Measurements from ENCODE around the gene ZNF800. TPM values are rescaled to one million over a fixed set of nuclear protein-coding genes. Genes with fewer than 3 reads are reported as not detected.

Gene ZNF800
- polyA plus RNA-seq, 1 donor from 2014 or later: 4.2 TPM

DNA sequence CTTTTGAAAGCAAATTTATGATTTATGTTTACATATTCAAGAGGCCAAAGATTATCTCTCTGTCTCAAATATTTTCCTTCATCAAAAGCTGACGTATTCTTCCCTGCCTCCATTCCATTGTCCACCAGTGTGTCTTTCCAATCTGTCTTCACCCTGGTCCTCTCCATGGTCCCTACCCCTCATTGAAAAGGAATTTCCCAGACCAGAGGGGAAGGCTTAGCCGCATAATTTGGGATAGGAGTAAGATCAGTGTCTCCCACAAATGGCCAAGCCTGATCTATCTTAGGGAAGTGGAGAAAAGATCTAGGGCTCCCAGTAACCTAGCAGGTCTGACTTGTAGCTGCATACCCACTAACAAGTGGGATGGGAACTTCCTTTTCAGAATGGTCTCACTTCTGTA, 46.3 kb upstream of the ZNF800 start:
- Histone ChIP-seq H3K79me2 (replicated peaks; ENCODE audit: insufficient read depth, low read length) (no peaks in the 10 kb centered on the region), H3F3A (ENCODE audit: insufficient read depth, low read length, poor library complexity, severe bottlenecking) (no peaks in the 10 kb centered on the region), H3K9ac (ENCODE audit: low read length) (no peak overlapping the region), H2AFZ (ENCODE audit: low read depth, low read length) (no peak overlapping the region), H3K4me3 (ENCODE audit: low read length) (no peak overlapping the region), H3K27ac (ENCODE audit: low read length) (no peak overlapping the region), H3K4me2 (ENCODE audit: low read length) (no peak overlapping the region), H4K20me1 (ENCODE audit: insufficient read depth) (no peaks in the 10 kb centered on the region), H3K36me3 (ENCODE audit: insufficient read depth, low read length) (no peaks in the 10 kb centered on the region), H3K9me2 (ENCODE audit: insufficient read depth, low read length) (no peaks in the 10 kb centered on the region), H3K27me3 (ENCODE audit: insufficient read depth, low read depth, low read length) (no peaks in the 10 kb centered on the region), H3K9me3 (ENCODE audit: low read length) (no peaks in the 10 kb centered on the region)
- TF ChIP-seq SMC3 (conservative IDR thresholded peaks at IDR 0.05; ENCODE audit: poor library complexity) (no peak), TAF1 (IDR thresholded peaks at IDR 0.05; ENCODE audit: low read depth) (no peak), EP300 (conservative IDR thresholded peaks at IDR 0.05; ENCODE audit: poor library complexity, severe bottlenecking) (no peak), RAD21 (conservative IDR thresholded peaks at IDR 0.05) (no peak), POLR2AphosphoS5 (IDR thresholded peaks at IDR 0.05) (no peak), EZH2 (IDR thresholded peaks at IDR 0.05; ENCODE audit: borderline replicate concordance, insufficient read depth, low read length, poor library complexity, severe bottlenecking) (no peak), MXI1 (conservative IDR thresholded peaks at IDR 0.05; ENCODE audit: poor library complexity, severe bottlenecking) (no peak)
- TF ChIP-seq, protein P1, sequence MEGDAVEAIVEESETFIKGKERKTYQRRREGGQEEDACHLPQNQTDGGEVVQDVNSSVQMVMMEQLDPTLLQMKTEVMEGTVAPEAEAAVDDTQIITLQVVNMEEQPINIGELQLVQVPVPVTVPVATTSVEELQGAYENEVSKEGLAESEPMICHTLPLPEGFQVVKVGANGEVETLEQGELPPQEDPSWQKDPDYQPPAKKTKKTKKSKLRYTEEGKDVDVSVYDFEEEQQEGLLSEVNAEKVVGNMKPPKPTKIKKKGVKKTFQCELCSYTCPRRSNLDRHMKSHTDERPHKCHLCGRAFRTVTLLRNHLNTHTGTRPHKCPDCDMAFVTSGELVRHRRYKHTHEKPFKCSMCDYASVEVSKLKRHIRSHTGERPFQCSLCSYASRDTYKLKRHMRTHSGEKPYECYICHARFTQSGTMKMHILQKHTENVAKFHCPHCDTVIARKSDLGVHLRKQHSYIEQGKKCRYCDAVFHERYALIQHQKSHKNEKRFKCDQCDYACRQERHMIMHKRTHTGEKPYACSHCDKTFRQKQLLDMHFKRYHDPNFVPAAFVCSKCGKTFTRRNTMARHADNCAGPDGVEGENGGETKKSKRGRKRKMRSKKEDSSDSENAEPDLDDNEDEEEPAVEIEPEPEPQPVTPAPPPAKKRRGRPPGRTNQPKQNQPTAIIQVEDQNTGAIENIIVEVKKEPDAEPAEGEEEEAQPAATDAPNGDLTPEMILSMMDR (IDR thresholded peaks at IDR 0.05; ENCODE audit: poor library complexity, severe bottlenecking): no peak
- TF ChIP-seq, protein P2, sequence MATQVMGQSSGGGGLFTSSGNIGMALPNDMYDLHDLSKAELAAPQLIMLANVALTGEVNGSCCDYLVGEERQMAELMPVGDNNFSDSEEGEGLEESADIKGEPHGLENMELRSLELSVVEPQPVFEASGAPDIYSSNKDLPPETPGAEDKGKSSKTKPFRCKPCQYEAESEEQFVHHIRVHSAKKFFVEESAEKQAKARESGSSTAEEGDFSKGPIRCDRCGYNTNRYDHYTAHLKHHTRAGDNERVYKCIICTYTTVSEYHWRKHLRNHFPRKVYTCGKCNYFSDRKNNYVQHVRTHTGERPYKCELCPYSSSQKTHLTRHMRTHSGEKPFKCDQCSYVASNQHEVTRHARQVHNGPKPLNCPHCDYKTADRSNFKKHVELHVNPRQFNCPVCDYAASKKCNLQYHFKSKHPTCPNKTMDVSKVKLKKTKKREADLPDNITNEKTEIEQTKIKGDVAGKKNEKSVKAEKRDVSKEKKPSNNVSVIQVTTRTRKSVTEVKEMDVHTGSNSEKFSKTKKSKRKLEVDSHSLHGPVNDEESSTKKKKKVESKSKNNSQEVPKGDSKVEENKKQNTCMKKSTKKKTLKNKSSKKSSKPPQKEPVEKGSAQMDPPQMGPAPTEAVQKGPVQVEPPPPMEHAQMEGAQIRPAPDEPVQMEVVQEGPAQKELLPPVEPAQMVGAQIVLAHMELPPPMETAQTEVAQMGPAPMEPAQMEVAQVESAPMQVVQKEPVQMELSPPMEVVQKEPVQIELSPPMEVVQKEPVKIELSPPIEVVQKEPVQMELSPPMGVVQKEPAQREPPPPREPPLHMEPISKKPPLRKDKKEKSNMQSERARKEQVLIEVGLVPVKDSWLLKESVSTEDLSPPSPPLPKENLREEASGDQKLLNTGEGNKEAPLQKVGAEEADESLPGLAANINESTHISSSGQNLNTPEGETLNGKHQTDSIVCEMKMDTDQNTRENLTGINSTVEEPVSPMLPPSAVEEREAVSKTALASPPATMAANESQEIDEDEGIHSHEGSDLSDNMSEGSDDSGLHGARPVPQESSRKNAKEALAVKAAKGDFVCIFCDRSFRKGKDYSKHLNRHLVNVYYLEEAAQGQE (IDR thresholded peaks at IDR 0.05; ENCODE audit: borderline replicate concordance): no peak

DNA sequence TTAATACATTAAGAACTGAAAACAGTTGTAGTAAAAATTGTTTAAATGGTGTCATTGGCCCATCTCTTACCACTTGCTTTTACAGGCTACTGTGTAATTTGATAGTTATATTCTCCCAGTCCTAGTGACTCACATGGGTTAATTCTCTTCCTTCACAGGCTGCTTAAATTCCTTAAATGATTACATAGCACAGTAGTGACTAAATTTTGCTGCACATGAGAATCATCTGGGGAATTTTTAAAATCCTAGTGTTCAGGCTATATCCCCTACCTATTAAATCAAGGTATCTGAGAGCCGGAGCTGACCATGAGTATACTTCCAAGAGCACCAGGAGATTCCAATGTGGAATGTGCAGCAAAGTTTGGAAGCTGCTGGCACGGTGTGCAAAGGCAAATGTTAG, 45.3 kb upstream of the ZNF800 start:
- no peaks in the 10 kb centered on the region for H3K79me2 ChIP-seq (replicated peaks; ENCODE audit: insufficient read depth, low read length)
- H3K4me3 ChIP-seq (ENCODE audit: low read length): no peak overlapping the region
- no peaks in the 10 kb centered on the region for H3K27me3 ChIP-seq (ENCODE audit: insufficient read depth, low read depth, low read length)
- H3K36me3 ChIP-seq (ENCODE audit: insufficient read depth, low read length): no peaks in the 10 kb centered on the region
- H3F3A ChIP-seq (ENCODE audit: insufficient read depth, low read length, poor library complexity, severe bottlenecking): no peaks in the 10 kb centered on the region
- H3K9ac ChIP-seq (ENCODE audit: low read length): no peak overlapping the region
- H3K4me2 ChIP-seq (ENCODE audit: low read length): no peak overlapping the region
- TF ChIP-seq TAF1 (IDR thresholded peaks at IDR 0.05; ENCODE audit: low read depth): no peak
- TF ChIP-seq, protein P2 (IDR thresholded peaks at IDR 0.05; ENCODE audit: borderline replicate concordance): no peak
- no peak for TF ChIP-seq POLR2AphosphoS5 (IDR thresholded peaks at IDR 0.05)
- no peak for TF ChIP-seq MXI1 (conservative IDR thresholded peaks at IDR 0.05; ENCODE audit: poor library complexity, severe bottlenecking)
- TF ChIP-seq SMC3 (conservative IDR thresholded peaks at IDR 0.05; ENCODE audit: poor library complexity): no peak
- TF ChIP-seq, protein P1 (IDR thresholded peaks at IDR 0.05; ENCODE audit: poor library complexity, severe bottlenecking): no peak
- TF ChIP-seq EP300 (conservative IDR thresholded peaks at IDR 0.05; ENCODE audit: poor library complexity, severe bottlenecking): no peak
- TF ChIP-seq EZH2 (IDR thresholded peaks at IDR 0.05; ENCODE audit: borderline replicate concordance, insufficient read depth, low read length, poor library complexity, severe bottlenecking): no peak
- TF ChIP-seq RAD21 (conservative IDR thresholded peaks at IDR 0.05): no peak
- no peaks in the 10 kb centered on the region for H4K20me1 ChIP-seq (ENCODE audit: insufficient read depth)
- no peaks in the 10 kb centered on the region for H3K9me2 ChIP-seq (ENCODE audit: insufficient read depth, low read length)
- no peaks in the 10 kb centered on the region for H3K9me3 ChIP-seq (ENCODE audit: low read length)
- H2AFZ ChIP-seq (ENCODE audit: low read depth, low read length): no peak overlapping the region
- H3K27ac ChIP-seq (ENCODE audit: low read length): no peak overlapping the region
